Hepatocyte (in vitro differentiated cells): ENCODE data around the gene HEPN1.

Experiments used
- CTCF ChIP-seq: fragments of 200-600 bp; sonication (generic); IDR thresholded peaks from 2 replicates; pipeline ENCODE4 v1.5.1; 2016; ENCODE audit warnings: antibody characterized with exemption, mild to moderate bottlenecking; ENCODE audit not compliant: poor library complexity
- EZH2 ChIP-seq: fragments of 200-600 bp; sonication (generic); IDR thresholded peaks from 2 replicates; pipeline ENCODE4 v1.6.1; 2016; ENCODE audit warnings: antibody characterized with exemption, mild to moderate bottlenecking, borderline replicate concordance
- EZH2phosphoT487 ChIP-seq: fragments of 200-600 bp; sonication (generic); IDR thresholded peaks from one replicate; pipeline ENCODE4 v1.6.1; 2018; ENCODE audit warnings: antibody characterized with exemption, mild to moderate bottlenecking, low read depth, moderate library complexity; ENCODE audit not compliant: unreplicated experiment, severe bottlenecking

GRCh38 chr11:124869856-124870387 lies 49.1 kb upstream of the HEPN1 start:
- TF ChIP-seq CTCF = no peak
- no peak for TF ChIP-seq EZH2
- TF ChIP-seq EZH2phosphoT487 = no peak
